Measurements from ENCODE around the gene ACP2. TPM values are rescaled to one million over a fixed set of nuclear protein-coding genes. Genes with fewer than 3 reads are reported as not detected.

ACP2 gene
- total RNA-seq, 1 donor from 2014 or later, result 22.5 TPM

- DNase-seq (no peak), ATAC-seq (ENCODE audit: low read depth) (no peak)
- no peak overlapping the region for H3K4me3 Mint-ChIP-seq
- peaks cover 14% of the 10 kb centered on the region for H3K4me1 Mint-ChIP-seq
- POLR2A ChIA-PET, result interaction anchor here (0.6 kb wide), 1 partner anchor 99 kb away, joined by 5 read pairs; no protein-coding TSS in a partner anchor
- no peaks in the 10 kb centered on the region for H3K27me3 Mint-ChIP-seq
- TF ChIP-seq CTCF (IDR thresholded peaks at IDR 0.05), result no peak
- H3K9me3 Mint-ChIP-seq, result no peaks in the 10 kb centered on the region
- intact Hi-C loops (cut with micrococcal nuclease), result no loop called here
- peaks cover 2% of the 10 kb centered on the region for H3K36me3 Mint-ChIP-seq (ENCODE audit: low read depth)
- H3K27ac Mint-ChIP-seq, result no peak overlapping the region
- CTCF ChIA-PET, result interaction anchor here (4.2 kb wide), 1 partner anchor 83 kb away, joined by 40 read pairs; the partner anchor contains the start of gene ARFGAP2
These were observed 12.7 kb upstream of the ACP2 start for GRCh38 chr11:47261291-47261800.

GRCh38 chr11:47260366-47260765 is 11.8 kb upstream of the ACP2 start:
- ChIA-PET POLR2A (interaction anchor here (0.5 to 1.5 kb wide), 5 partner anchors 12 to 324 kb away, joined by 3 to 9 read pairs (median 5); partner anchors contain the start of genes ACP2, CSTPP1 and DDB2), CTCF (interaction anchor here (0.9 to 4.2 kb wide), 10 partner anchors 12 to 700 kb away, joined by 3 to 40 read pairs (median 4); partner anchors contain the start of genes ACP2, ARFGAP2 and DDB2)
- Mint-ChIP-seq H3K27ac (no peak overlapping the region), H3K4me1 (peaks cover 6% of the 10 kb centered on the region), H3K27me3 (no peaks in the 10 kb centered on the region), H3K4me3 (no peak overlapping the region), H3K9me3 (no peaks in the 10 kb centered on the region), H3K36me3 (ENCODE audit: low read depth) (peaks cover 2% of the 10 kb centered on the region)
- TF ChIP-seq CTCF (IDR thresholded peaks at IDR 0.05), result no peak
- DNase-seq, result no peak
- ATAC-seq (ENCODE audit: low read depth), result no peak
- intact Hi-C loops (cut with micrococcal nuclease), result no loop called here

GRCh38 chr11:47259232-47259977 is 10.8 kb upstream of the ACP2 start:
- POLR2A ChIA-PET, result interaction anchor here (1.0 to 1.6 kb wide), 6 partner anchors 11 to 97 kb away, joined by 3 to 6 read pairs (median 4); partner anchors contain the start of genes ACP2, ARFGAP2 and DDB2
- intact Hi-C loops (cut with micrococcal nuclease), result loop anchor here (1.0 kb wide), 2 partner anchors 82 to 370 kb away; no protein-coding TSS in a partner anchor

GRCh38 chr11:47258317-47258902 is 9.8 kb upstream of the ACP2 start:
- Mint-ChIP-seq H3K4me1 (peaks cover 2% of the 10 kb centered on the region), H3K27me3 (no peaks in the 10 kb centered on the region), H3K36me3 (ENCODE audit: low read depth) (peaks cover 2% of the 10 kb centered on the region), H3K27ac (no peak overlapping the region), H3K9me3 (no peaks in the 10 kb centered on the region), H3K4me3 (no peak overlapping the region)
- CTCF ChIA-PET, result interaction anchor here (1.1 to 4.2 kb wide), 7 partner anchors 10 to 154 kb away, joined by 3 to 40 read pairs (median 5); partner anchors contain the start of genes ACP2 and ARFGAP2
- intact Hi-C loops (cut with micrococcal nuclease), result no loop called here
- ATAC-seq (ENCODE audit: low read depth), result no peak
- TF ChIP-seq CTCF (IDR thresholded peaks at IDR 0.05), result no peak
- POLR2A ChIA-PET, result interaction anchor here (1.6 kb wide), 1 partner anchor 96 kb away, joined by 3 read pairs; no protein-coding TSS in a partner anchor
- DNase-seq, result no peak

More at GRCh38 chr11:47259232-47259977, 10.8 kb upstream of the ACP2 start:
- no peaks in the 10 kb centered on the region for H3K9me3 Mint-ChIP-seq
- H3K4me3 Mint-ChIP-seq, result no peak overlapping the region
- DNase-seq (no peak), ATAC-seq (ENCODE audit: low read depth) (peak; percentile 87)
- no peak for TF ChIP-seq CTCF (IDR thresholded peaks at IDR 0.05)
- H3K36me3 Mint-ChIP-seq (ENCODE audit: low read depth), result peaks cover 2% of the 10 kb centered on the region
- no peaks in the 10 kb centered on the region for H3K27me3 Mint-ChIP-seq
- no peak overlapping the region for H3K27ac Mint-ChIP-seq
- CTCF ChIA-PET, result interaction anchor here (0.8 to 4.2 kb wide), 21 partner anchors 11 to 699 kb away, joined by 3 to 40 read pairs (median 4); partner anchors contain the start of genes ACP2, ARFGAP2 and DDB2
- peaks cover 2% of the 10 kb centered on the region for H3K4me1 Mint-ChIP-seq
